ENCODE measurements around the gene DIAPH3. TPM values are rescaled to one million over a fixed set of nuclear protein-coding genes. Genes with fewer than 3 reads are reported as not detected.

The DIAPH3 gene
- total and polyA plus RNA-seq, 10 donors: 0.07 to 4.1 (median 1.4) TPM

DNA sequence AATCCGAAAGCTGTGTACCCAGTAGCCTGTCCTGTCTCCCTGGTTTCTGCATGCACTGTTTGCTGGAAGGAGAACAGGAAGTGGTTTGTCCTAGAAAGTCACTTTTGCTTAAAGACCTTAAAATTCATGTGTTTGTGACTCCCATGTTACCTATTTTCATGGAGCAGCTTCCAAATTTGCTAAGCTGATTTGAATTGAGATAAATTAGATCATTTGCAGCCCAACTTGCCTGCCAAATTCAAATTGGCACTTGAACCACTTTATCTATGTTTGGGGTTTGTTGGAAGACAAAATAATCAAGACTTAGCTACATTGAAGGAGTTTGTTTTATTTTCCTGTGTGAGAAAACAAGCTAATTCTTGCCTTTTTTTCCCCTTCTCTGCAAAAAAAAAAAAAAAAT lies 532.5 kb downstream of the DIAPH3 start:
- 50 to 76% (median 63%) methylated on average over 1 of the region's 1 CpG for WGBS, 5 donors

GRCh38 chr13:59625111-59625510 lies 538.6 kb downstream of the DIAPH3 start:
- Histone ChIP-seq H3K36me3 (no peaks in the 10 kb centered on the region), H3K4me3 (no peak overlapping the region), H3K27me3 (replicated peaks in 1 of 7) (no peaks in the 10 kb centered on the region), H3K4me1 (no peaks in the 10 kb centered on the region), H3K27ac (no peak overlapping the region), H3K9me3 (no peaks in the 10 kb centered on the region)
- 82 to 94% (median 91%) methylated on average over 3 of the region's 3 CpGs for WGBS, 5 donors
- no peak for DNase-seq
- no peak for TF ChIP-seq CTCF (IDR thresholded peaks at IDR 0.05 in 8 of 11, conservative IDR thresholded peaks at IDR 0.05 in 3 of 11)
- no peak for TF ChIP-seq POLR2A (IDR thresholded peaks at IDR 0.05)
- no peak for TF ChIP-seq POLR2AphosphoS5 (IDR thresholded peaks at IDR 0.05)
- intact Hi-C loops (cut with DNase I; ENCODE audit: low total_unique reads): no loop called here

More for the DNA sequence above, 532.5 kb downstream of the DIAPH3 start:
- Histone ChIP-seq H3K4me3 (no peak overlapping the region), H3K27me3 (replicated peaks in 1 of 7) (no peaks in the 10 kb centered on the region), H3K4me1 (peaks cover 0 to 16% (median 3%) of the 10 kb centered on the region in 6 donors), H3K27ac (peak overlapping the region in 2 of 8 donors; percentile 22 to 80), H3K36me3 (no peaks in the 10 kb centered on the region), H3K9me3 (no peaks in the 10 kb centered on the region)
- intact Hi-C loops (cut with DNase I; ENCODE audit: low total_unique reads): no loop called here
- no peak for DNase-seq
- TF ChIP-seq POLR2A (IDR thresholded peaks at IDR 0.05) (no peak), CTCF (IDR thresholded peaks at IDR 0.05 in 8 of 11, conservative IDR thresholded peaks at IDR 0.05 in 3 of 11) (no peak), POLR2AphosphoS5 (IDR thresholded peaks at IDR 0.05) (no peak)

DNA sequence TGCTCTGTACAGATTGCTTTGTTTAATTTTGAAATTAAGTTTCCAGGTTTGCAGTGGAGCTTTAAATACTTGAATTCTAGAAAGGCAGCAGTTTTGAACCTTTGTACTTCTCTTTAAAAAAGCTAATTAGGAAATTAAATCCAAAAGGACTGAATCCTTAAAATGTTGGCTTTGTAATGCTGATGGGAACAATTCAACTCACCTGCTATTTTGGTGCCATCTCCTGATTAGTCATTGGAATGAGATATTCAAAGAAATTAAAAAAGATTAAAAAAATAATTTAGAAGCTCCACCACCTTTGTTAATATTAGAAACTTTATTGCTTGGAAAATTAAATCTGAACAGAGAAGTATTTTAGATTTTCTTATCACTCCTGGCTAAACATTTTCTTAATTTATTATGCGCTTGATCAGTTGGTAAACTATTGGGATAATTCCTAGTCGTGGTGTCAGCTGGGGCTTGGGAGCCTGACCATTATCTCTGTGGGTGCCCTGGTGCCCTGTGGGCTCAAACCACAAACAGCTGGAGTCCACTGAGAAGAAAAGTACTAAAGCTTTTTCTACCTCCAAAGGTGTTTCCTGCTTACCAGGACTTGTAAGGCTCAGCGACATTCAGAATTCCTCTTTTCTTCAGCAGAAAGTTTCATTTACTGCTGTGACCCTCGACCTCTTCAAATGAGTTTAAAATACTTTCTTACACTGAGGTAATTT lies 540.4 kb downstream of the DIAPH3 start:
- intact Hi-C loops (cut with DNase I; ENCODE audit: low total_unique reads): no loop called here
- no peak for DNase-seq

More for the DNA sequence above, 540.4 kb downstream of the DIAPH3 start:
- Histone ChIP-seq H3K9me3 (peaks cover 0 to 17% (median 15%) of the 10 kb centered on the region in 8 donors), H3K4me3 (no peak overlapping the region), H3K4me1 (no peaks in the 10 kb centered on the region), H3K36me3 (no peaks in the 10 kb centered on the region), H3K27ac (no peak overlapping the region), H3K27me3 (replicated peaks in 1 of 7) (no peaks in the 10 kb centered on the region)
- 39 to 57% (median 43%) methylated on average over 4 of the region's 4 CpGs for WGBS, 5 donors
- TF ChIP-seq POLR2A (IDR thresholded peaks at IDR 0.05) (no peak), POLR2AphosphoS5 (IDR thresholded peaks at IDR 0.05) (no peak), CTCF (IDR thresholded peaks at IDR 0.05 in 8 of 11, conservative IDR thresholded peaks at IDR 0.05 in 3 of 11) (no peak)

Measured in spleen (tissue), 11 donors.